Large intestine (tissue), 3 donors: ENCODE data around the gene LSM12. TPM values are rescaled to one million over a fixed set of nuclear protein-coding genes. Genes with fewer than 3 reads are reported as not detected.

Source experiments
- DNase-seq, 2 donors: peaks; one replicate each; pipeline versions ENCODE4 v3.0.0 to v3.0.0-alpha.2; 2013
- H3K27ac ChIP-seq: one replicate; pipeline ENCODE4 v1.5.1; 2013; ENCODE audit warnings: low read length
- H3K27me3 ChIP-seq: 2 replicates; pipeline ENCODE4 v1.6.1; 2013; ENCODE audit warnings: low read length; ENCODE audit not compliant: control insufficient read depth, insufficient read depth
- H3K36me3 ChIP-seq: 2 replicates; pipeline ENCODE4 v1.6.1; 2013; ENCODE audit warnings: low read length; ENCODE audit not compliant: control insufficient read depth, insufficient read depth
- H3K4me1 ChIP-seq: one replicate; pipeline ENCODE4 v1.6.1; 2013; ENCODE audit warnings: low read length; ENCODE audit not compliant: control insufficient read depth, insufficient read depth
- H3K4me3 ChIP-seq: one replicate; pipeline ENCODE4 v1.5.1; 2013; ENCODE audit warnings: low read length
- H3K9me3 ChIP-seq: one replicate; pipeline ENCODE4 v1.6.1; 2013; ENCODE audit warnings: mild to moderate bottlenecking, low read depth, low read length, moderate library complexity; ENCODE audit not compliant: control insufficient read depth
- WGBS: methylation state at CpG from one replicate; pipeline ENCODE4 v1.1.5; 2013; ENCODE audit warnings: low lambda C conversion rate; ENCODE audit not compliant: insufficient coverage; 5-methylcytosine and 5-hydroxymethylcytosine counted together
- polyA plus RNA-seq: library from polyadenylated mRNA; unstranded; fragments of 120-200 nt; gene quantifications from one replicate; pipeline ENCODE4 v1.2.1, GENCODE V29; 2013

LSM12 gene
- polyA plus RNA-seq, 1 donor = 31.5 TPM

GRCh38 chr17:44075598-44076293 lies 9.3 kb upstream of the LSM12 start:
- H3K4me1 ChIP-seq = peaks cover 7% of the 10 kb centered on the region
- WGBS = 100% methylated on average over 1 of the region's 10 CpGs
- H3K36me3 ChIP-seq = peaks cover 63% of the 10 kb centered on the region
- DNase-seq = no peak
- no peaks in the 10 kb centered on the region for H3K27me3 ChIP-seq
- H3K27ac ChIP-seq = no peak overlapping the region
- H3K4me3 ChIP-seq = no peak overlapping the region
- peaks cover 1% of the 10 kb centered on the region for H3K9me3 ChIP-seq

GRCh38 chr17:44074911-44075285 lies 8.4 kb upstream of the LSM12 start:
- H3K4me1 ChIP-seq = peaks cover 11% of the 10 kb centered on the region
- no peaks in the 10 kb centered on the region for H3K27me3 ChIP-seq
- no peak overlapping the region for H3K4me3 ChIP-seq
- H3K36me3 ChIP-seq = peaks cover 54% of the 10 kb centered on the region
- peaks cover 2% of the 10 kb centered on the region for H3K9me3 ChIP-seq
- no CpG with 5 or more reads among the region's 9 CpGs for WGBS
- no peak for DNase-seq
- no peak overlapping the region for H3K27ac ChIP-seq

- peaks cover 2% of the 10 kb centered on the region for H3K9me3 ChIP-seq
- H3K27ac ChIP-seq = no peak overlapping the region
- DNase-seq = no peak
- peaks cover 13% of the 10 kb centered on the region for H3K4me1 ChIP-seq
- no peak overlapping the region for H3K4me3 ChIP-seq
- no peaks in the 10 kb centered on the region for H3K27me3 ChIP-seq
- peaks cover 51% of the 10 kb centered on the region for H3K36me3 ChIP-seq
- WGBS = no CpG with 5 or more reads among the region's 9 CpGs
Measured at GRCh38 chr17:44074231-44074910, 7.9 kb upstream of the LSM12 start.

- Histone ChIP-seq H3K27me3 (no peaks in the 10 kb centered on the region), H3K4me3 (peak overlapping the region; percentile 75), H3K27ac (no peak overlapping the region), H3K36me3 (peaks cover 27% of the 10 kb centered on the region), H3K4me1 (peaks cover 21% of the 10 kb centered on the region), H3K9me3 (peaks cover 2% of the 10 kb centered on the region)
- 0% methylated on average over 1 of the region's 2 CpGs for WGBS
- peak in 1 of 2 donors; percentile 33 for DNase-seq
Measured at GRCh38 chr17:44071772-44072171, 5.3 kb upstream of the LSM12 start.

- no CpG with 5 or more reads among the region's 3 CpGs for WGBS
- Histone ChIP-seq H3K4me3 (peak overlapping the region; percentile 75), H3K4me1 (peaks cover 21% of the 10 kb centered on the region), H3K27ac (peak overlapping the region; percentile 87), H3K27me3 (no peaks in the 10 kb centered on the region), H3K9me3 (peaks cover 2% of the 10 kb centered on the region), H3K36me3 (peaks cover 21% of the 10 kb centered on the region)
- no peak for DNase-seq
Measured at GRCh38 chr17:44071198-44071520, 4.7 kb upstream of the LSM12 start.

- H3K4me3 ChIP-seq = peak within 1 kb of the TSS; percentile 75
- H3K36me3 ChIP-seq = peaks cover 16% of the 10 kb centered on the region
- DNase-seq = peak; percentile 96 to 97
- H3K27ac ChIP-seq = peak within 1 kb of the TSS; percentile 87
- no CpG with 5 or more reads among the region's 53 CpGs for WGBS
- H3K9me3 ChIP-seq = peaks cover 2% of the 10 kb centered on the region
- peaks cover 23% of the 10 kb centered on the region for H3K4me1 ChIP-seq
- no peaks in the 10 kb centered on the region for H3K27me3 ChIP-seq
Measured at GRCh38 chr17:44070455-44071197, 4.2 kb upstream of the LSM12 start, which contains the start of gene G6PC3. TSS of gene G6PC3 (plus strand) at chr17:44070735. CDS start at chr17:44070966, 231 bp downstream.

GRCh38 chr17:44069974-44070454 lies 3.5 kb upstream of the LSM12 start:
- H3K27me3 ChIP-seq = no peaks in the 10 kb centered on the region
- H3K36me3 ChIP-seq = peaks cover 10% of the 10 kb centered on the region
- peak in 1 of 2 donors; percentile 39 for DNase-seq
- H3K9me3 ChIP-seq = peaks cover 2% of the 10 kb centered on the region
- H3K4me1 ChIP-seq = peaks cover 29% of the 10 kb centered on the region
- H3K4me3 ChIP-seq = peak overlapping the region; percentile 75
- WGBS = 0% methylated on average over 1 of the region's 7 CpGs
- peak overlapping the region; percentile 87 for H3K27ac ChIP-seq

- Histone ChIP-seq H3K36me3 (peaks cover 10% of the 10 kb centered on the region), H3K4me1 (peaks cover 31% of the 10 kb centered on the region), H3K4me3 (no peak overlapping the region), H3K27me3 (no peaks in the 10 kb centered on the region), H3K9me3 (peaks cover 2% of the 10 kb centered on the region), H3K27ac (peak overlapping the region; percentile 78)
- no peak for DNase-seq
- no CpG with 5 or more reads among the region's 9 CpGs for WGBS
Measured at GRCh38 chr17:44067545-44067940, 1.1 kb upstream of the LSM12 start.

- no peaks in the 10 kb centered on the region for H3K27me3 ChIP-seq
- H3K27ac ChIP-seq = peak overlapping the region; percentile 78
- WGBS = no CpG with 5 or more reads among the region's 9 CpGs
- peaks cover 22% of the 10 kb centered on the region for H3K36me3 ChIP-seq
- DNase-seq = peak in 1 of 2 donors; percentile 38
- peaks cover 1% of the 10 kb centered on the region for H3K9me3 ChIP-seq
- H3K4me1 ChIP-seq = peaks cover 23% of the 10 kb centered on the region
- H3K4me3 ChIP-seq = peak overlapping the region; percentile 85
Measured at GRCh38 chr17:44065668-44066203, 735 bp downstream of the LSM12 start.
